Cerebellar nuclear complex (tissue), 1 donor: ENCODE results near the gene COL15A1.

Source experiments
- DNase-seq, 2 experiments: peaks; one replicate each; lab custom pipeline; 2025; lab: John Stamatoyannopoulos, UW

COL15A1 gene

DNA sequence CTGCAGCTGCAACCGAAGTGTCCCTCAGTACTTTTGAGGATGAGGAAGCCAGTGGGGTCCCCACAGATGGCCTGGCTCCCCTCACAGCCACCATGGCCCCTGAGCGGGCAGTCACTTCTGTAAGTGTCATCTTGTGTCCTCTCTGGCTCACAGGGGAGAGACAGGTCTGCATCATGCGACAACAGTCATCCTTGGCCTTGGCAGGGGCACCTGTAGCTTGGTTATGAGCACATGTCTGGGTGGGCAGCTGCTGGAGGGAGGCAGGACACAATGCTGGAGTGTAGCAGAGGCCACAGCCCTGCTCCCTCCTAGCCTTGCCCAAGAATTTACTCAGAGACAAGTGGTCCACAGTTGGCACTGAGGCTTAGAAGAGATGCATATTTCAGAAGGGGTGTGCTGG, 71.7 kb downstream of the COL15A1 start:
- DNase-seq, result no peak

DNA sequence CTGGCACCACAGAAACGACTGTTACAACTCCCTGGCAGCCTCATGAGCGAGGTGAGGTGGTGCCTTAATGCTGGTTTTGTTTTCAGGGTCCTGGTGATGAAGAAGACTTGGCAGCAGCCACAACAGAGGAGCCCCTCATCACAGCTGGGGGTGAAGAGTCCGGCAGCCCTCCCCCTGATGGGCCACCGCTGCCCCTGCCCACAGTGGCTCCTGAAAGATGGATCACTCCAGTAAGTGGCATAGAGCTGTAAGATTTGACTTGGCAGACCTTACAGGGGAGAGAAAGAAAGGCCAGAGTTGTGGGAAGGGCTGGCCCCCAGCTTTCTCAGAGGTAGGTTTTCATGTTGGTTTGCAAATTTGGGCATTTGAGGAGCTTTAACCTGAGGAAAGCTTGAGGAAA, 72.2 kb downstream of the COL15A1 start:
- DNase-seq, result no peak

DNA sequence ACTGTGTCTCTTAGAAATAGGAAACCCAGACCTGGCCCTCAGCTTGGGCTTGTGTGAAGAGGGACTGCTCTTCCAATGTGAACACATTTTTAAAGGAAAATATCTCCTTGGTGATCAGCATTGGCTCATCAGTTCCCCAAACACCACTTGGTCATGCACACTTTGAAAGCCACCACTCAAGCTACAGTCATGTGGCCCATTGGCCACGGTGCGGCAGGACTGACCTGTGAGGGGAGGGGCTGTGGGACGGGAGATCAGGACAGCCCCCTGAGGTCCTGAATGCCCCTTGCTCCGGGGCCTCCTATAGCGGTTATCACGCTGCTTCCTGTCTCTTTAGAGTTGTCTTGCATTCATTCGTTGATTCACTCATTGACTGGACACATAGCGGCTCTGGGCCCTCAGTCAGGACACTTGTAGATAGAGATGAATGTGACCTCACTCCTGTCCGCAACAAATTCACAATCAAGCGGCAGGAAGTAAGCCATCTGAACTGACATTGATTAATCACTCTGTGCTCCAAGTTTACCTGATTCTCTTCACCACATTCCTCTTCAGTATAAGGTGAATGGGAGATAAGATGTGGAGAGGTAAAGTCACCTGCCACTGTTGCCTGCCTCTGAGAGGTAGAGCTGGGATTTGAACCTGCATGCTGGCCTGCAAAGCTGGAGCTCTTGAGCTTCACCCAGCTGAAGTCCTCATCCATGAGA, 73.1 kb downstream of the COL15A1 start:
- no peak for DNase-seq

DNA sequence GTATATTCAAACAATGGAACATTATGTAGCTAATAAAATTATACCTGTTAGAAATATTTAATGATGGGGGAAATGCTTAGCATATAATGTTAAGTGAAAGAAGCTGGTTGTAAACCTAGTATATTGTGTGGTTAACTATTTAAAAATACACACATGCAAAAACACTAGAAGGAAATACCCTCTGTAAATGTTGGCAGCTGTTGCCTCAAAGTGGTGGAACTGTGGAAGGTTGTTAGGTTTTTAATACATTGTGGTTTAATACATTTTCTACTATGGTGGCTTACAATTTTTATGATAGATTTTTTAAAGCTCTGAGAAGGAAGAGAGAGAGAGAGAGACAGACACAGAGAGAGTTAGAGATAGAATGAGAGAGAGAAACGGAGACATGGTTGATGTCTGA, 74.9 kb downstream of the COL15A1 start:
- DNase-seq, result no peak

DNA sequence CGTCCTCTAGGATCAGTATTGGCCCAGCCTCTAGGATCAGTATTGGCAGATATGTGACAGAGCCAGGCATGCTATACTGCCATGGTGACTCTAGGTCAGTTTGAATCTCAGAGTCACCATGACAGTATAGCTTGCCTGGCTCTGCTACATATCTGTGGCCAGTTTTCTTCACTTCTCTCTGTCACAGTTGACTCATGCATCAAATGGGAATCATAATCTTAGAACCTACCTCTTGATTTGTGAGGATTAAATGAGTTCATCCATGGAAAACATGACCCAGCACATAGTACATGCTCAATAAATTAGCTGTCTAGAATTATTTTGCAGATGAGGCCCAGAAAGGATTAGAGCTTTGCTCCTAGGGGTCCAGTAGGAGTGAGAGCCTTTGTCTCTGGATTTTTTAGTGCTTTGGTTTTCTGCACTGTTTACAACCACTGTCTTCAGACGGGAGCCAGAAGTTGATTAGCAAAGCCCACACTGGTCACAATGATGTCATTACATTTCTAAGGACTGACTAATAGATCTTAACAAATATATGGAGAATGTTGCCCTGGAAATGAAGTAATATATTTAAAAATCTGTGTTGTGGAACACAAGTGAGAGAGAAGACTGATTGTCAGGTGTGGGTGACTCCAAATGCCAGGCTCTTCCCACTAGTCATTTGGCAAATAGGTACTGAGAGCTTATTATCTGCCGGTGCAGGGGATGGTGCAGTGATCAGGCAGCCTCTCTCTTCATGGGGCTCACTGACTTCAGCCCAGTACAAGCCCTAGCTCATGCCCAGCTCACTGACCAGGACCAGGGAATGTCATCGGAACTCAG, 76.0 kb downstream of the COL15A1 start:
- no peak for DNase-seq

DNA sequence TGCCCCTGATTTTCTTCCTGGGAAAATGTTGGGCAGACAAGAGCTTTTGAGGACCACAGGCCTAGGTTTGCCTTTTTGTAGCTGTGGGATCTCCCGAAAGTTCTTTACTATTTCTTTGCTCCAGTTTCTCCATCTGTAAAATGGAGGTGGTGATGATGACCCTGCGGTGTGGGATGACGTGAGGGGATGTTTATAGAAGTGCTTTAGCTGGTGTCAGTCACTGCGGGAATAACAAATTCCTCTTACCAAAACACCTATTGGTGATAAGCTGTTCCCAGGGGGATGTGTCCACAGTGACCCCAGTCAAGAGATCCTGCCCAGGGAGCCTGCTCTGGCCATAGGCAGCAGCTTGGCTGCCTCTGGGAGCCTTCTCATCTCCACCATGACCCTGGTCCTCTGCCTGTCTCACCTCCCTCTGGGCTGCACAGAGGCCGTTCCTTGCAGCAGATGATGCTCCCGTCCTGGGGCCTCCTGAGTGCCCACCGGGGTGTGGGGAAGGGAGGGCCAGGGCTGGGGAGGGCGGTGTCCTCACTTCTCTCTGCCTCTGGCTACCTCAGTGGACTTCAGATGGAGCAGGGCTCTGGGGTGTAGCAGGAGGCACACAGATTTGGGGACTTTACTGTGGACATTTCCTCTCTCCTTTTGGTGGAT, 77.2 kb downstream of the COL15A1 start:
- no peak for DNase-seq

DNA sequence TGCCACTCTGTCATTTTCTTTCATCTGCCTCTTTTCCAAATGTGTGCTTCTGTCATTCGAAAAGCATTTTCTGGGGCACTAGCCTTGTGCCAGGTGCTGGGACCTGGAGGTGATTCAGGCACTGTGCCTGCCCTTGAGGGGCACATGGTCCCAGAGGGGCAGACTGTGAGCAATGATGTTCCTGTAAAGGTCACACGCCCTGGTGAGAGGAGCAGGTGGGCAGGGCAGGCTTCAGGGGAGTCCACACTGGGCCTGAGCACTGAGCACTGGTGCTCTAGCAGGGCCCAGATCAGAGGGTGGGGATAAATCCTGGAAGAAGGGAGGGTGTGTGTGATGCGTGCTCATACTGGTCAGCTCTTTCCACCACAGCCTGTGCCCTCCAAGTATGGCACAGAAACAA, 77.8 kb downstream of the COL15A1 start:
- DNase-seq, result no peak

DNA sequence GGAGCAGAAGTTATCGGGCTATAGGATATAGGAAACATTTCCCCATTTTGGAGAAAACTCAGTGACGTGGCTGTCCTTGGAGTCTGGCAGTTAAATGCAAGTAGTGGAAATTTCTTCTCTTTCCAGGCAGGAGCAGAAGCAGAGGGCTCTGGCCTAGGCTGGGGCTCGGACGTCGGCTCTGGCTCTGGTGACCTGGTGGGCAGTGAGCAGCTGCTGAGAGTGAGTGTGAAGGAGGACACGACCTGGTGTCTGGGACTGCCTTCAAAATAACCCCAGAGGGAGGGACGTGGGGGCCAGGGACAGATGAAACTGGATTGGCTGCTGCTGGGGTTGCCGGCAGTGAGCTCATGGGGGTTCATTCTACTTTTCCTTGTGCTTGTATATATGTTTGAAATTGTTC, 79.5 kb downstream of the COL15A1 start:
- DNase-seq, result no peak

DNA sequence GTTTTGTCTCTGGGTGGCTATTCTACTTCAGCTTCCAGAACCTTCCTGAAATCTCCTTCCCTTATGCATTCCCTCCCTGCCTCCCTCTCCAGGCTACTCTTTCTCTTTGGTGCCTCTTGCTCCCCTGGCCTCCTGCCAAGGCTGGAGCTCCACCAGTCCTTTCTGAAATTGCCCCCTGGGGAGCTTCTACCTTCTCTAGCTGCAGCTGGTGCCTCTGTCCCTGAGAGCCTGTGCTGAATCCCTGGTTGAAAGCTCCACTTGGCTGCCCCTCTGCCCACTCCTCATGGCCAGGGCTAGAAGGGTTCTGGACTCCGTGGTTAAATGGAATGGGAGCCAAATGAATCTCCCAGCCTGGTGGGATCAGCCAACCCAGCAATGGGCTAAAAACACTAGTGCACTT, 80.1 kb downstream of the COL15A1 start:
- DNase-seq, result no peak

DNA sequence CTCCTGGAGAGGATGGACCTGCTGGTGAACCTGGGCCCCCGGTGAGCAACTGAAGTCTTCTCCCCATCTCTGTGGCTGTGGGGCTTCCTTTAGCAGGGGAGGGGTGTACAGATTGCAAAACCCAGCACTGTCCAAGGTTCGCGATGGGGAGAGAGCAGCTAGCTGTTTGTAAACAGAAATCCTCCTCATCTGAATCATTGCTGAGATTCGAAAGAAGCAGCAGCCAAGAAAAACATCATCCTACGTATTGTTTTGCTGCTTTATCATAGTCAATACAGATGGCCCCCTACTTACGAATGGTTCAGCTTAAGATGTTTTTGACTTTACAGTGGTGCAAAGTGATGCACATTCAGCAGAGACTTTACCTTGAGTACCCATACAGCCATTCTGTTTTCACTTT, 81.3 kb downstream of the COL15A1 start:
- DNase-seq, result no peak

DNA sequence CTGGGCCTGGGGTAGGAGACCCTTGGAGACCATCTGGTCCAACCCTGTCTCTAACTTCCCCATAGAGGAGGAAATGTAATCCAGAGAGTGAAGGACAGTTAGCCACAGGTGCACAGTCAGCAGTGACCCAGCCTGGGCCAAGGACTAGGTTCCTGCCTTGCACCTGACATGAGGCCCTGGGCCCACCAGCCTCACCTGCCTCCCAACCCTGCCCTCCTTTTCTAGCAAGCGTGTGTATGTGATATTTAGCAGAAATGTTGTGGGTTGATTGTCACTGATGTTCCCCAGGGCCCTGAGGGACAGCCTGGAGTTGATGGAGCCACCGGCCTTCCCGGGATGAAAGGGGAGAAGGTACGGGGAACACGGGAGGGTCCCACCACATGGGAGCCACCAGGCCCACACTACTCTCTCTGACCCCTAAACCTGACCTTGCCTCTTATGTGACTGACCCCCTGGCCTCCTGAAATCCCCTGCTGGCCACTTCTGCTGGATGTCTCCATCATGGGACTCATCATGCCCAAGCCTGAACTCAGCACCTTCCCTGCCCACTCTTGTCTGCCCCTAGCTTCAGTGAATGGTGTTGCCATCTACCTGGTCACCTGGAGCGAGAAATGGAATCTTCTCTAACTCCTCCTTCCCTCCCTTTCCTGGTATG, 82.0 kb downstream of the COL15A1 start:
- no peak for DNase-seq

DNA sequence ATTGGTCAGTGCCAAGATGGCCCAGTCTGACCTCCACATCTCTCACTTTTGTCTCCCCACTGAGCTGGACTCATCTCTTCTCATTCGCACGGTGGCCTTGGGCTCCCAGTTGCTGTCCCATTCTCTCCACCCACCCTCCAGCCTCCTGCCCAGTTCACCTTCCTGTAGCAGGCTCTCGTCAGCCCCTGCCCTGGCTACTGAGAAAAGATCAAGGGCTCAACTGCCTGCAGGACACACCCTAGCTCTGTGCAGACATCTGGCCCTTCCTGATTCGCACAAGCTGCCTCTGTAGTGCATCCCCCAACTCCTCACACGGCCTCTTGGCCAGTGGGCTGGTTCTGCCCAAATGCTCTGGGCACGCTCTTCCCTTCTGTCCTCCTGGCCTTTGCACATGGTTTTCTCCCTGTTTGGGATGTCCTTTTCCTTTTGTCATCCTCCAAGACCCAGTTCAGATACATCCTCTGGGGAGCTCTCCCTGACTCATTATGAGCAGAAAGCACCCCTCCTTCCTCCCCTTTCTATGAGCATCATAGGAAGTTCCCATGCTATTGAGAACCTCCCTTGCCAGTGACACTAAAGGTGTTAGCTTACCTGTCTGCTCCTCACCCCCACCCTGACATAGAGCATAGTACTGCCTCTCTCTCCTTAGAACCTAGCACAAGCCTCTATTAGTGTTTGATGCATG, 82.7 kb downstream of the COL15A1 start:
- DNase-seq, result no peak

DNA sequence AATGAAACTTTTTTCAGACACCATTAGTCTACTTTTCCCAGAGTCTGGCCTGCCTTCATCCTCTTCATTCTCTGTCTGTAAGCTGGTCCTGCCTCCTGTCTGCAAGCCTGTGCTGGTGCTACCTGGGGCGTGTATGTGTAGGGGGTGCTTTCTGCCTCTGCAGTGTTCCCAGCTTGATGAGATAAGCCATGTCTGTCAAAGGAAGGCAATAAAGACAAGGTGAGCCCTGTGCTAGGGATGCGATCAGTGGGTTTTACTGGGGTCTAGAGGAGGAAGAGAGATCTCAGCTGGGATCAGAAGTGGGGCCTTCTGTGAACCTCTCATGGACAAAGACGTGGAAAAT, 83.2 kb downstream of the COL15A1 start:
- DNase-seq, result no peak

DNA sequence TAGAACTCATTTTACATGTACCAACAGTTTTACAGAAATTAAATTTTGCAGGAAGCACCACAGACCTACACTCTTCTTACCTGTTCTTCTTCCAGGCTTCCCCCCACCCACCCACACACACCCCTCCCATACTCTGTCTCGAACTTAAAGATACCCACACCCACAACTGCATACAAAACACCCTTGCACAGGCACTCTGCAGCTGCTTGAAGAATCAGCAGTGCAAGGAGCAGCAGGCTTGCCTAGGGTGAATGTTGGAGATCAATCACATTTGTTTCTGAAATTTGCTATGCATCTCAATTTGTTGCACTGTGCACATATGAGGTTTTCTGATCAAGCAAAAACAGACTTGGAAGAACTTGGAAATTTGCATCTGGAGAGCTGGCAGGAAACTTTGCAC, 83.7 kb downstream of the COL15A1 start:
- no peak for DNase-seq

DNA sequence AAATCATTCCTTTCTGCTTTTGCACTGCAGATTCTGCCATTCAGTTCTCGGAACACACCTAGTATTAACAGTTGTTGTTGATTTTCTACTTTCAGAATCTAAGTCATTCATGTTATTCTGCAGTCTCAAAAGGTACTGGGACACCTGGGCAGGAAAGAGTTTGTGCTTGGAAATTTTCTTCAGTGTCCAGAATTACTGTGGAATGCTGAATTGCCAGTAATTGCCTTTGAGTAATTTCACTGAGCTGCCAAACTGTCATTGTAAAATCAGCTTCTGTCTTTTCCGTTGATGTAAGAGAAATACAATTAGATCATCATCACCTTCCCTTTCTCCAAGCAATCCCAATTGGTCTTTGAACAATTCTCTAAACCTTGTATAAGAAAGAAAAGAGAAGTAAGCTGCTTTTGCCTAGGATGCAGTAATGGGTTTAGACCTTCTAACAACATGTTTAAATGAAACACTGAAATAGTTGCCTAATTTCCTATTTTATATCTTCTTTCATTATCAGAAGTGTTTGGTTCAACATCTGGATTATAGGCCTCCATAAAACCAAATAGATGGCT, 85.5 kb downstream of the COL15A1 start:
- no peak for DNase-seq

DNA sequence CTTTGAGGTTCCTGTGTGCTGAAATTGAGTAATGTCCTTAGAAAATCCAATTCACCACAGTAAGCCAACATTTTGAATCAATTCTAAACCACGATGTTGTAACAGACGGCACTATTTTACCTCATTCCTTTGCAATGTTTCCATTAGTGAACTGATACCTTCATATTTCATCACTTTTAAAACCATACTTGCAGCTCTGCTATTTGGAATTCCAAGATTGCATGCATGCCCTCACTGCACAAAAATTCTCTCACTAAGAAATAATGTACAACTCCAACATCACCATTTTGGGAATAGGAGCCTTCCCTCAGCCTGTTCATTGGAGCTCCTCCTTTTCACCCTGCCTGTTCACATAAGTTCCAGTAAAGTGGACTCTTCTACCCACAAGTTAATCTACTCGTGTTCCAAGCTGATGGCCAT, 86.4 kb downstream of the COL15A1 start:
- no peak for DNase-seq

DNA sequence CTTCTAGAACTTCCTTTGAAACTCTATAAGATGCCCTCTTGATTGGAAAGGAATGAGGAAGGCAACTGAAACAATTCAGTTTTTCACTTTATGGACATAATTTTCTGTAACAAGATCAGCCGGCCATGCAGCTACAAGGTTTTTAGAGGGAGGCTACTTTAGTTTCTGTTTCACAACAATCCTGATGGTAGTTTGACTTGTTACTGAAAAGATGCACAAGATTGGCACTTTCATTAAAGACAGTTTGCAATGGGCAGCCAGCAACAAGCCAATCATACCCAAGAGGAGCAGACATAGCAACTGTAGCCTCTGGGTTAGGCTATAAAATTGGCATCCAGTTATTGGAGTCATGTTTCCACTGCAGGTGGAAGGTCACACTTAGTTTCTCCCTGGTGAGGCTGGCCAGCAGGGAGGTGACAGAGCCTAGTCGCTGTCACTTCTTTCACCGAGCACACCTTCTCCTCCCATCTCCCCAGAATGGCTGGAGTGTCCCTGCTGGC, 87.0 kb downstream of the COL15A1 start:
- no peak for DNase-seq

DNA sequence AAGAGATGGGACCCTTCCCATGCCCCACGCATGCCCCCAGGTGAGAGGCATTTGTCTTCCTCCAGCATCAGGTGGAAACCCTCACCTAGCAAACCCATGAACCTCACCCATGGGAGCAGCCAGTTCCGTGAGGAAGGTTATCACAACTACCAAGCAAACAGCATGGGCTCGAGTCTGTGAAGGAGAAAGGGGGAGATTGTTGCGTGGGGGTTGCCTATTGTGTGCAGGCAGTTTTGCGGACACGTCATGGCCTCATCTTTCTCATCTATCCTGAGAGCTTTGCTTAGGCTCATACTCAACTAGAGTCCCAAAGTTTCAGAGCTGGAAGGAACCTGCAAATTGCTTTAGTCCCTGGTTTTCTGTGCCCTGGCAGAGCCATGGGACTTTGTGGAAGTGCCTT, 87.6 kb downstream of the COL15A1 start:
- no peak for DNase-seq

DNA sequence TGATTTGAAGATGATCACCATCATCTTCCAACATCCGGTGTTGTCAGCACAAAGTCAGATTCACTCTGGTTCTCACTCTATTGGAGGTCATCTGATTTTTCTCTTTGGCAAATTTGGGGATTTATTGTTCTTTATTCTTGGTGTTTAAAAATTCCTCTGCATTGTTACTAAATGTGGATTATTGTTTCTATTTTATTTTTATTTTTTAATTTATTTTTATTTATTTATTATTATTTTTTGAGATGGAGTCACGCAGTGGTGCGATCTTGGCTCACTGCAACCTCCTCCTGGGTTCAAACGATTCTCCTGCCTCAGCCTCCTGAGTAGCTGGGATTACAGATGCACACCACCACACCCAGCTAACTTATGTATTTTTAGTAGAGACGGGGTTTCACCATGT, 88.3 kb downstream of the COL15A1 start:
- no peak for DNase-seq

DNA sequence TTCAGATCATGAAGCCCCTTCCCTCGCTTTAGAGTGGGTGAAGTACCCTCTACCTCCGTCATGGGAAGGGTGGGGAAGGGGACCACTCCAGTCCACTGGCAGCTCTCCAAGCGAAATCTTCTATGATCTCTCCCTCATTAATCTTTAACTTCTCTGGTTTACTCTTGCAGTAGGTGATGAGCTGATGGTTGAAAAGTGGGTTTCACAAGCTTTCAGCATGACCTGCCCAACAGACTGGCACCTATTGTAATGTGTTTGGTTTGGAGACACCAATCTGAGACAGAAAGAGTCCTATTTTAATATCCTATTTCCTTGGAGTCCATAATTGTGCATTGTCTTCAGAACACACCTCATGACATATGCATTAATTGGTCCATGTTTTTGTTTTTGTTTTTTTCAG, 90.4 kb downstream of the COL15A1 start:
- DNase-seq, result no peak

DNA sequence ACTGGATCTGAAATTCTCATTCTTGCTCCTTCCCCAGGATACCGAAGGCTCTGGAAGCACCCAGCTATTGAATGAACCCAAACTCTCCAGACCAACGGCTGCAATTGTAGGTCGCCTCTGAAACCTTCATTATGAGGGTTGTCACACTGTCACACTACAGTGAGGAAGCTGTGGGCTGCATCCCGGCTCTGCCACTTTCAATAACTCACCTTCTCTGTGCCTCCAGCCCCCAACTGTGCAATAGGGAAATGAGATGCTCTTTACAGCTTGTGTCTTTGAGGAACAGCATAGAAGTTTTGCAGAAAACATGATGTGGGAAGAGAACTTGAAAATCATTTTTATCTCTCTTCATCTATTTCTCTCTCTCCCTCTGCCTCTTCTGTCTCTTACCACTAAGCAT, 91.6 kb downstream of the COL15A1 start:
- no peak for DNase-seq
